ENCODE results near the gene PGC. TPM values are rescaled to one million over a fixed set of nuclear protein-coding genes. Genes with fewer than 3 reads are reported as not detected.

The PGC gene
- not detected for total RNA-seq

- ChIA-PET POLR2A (no interaction called here), CTCF (no interaction called here)
Measured at GRCh38 chr6:41747256-41748101, at the start of gene PGC. PGC (minus strand) TSS chr6:41747397; CDS start chr6:41747334, 63 bp downstream.

- POLR2A ChIA-PET, result no interaction called here
- CTCF ChIA-PET, result interaction anchor here (1.3 kb wide), 1 partner anchor 24 kb away, joined by 3 read pairs; no protein-coding TSS in a partner anchor
Measured at GRCh38 chr6:41796474-41796873, 49.3 kb upstream of the PGC start.

- ChIA-PET POLR2A (interaction anchor here (0.6 kb wide), 1 partner anchor 270 kb away, joined by 3 read pairs; no protein-coding TSS in a partner anchor), CTCF (interaction anchor here (0.6 kb wide), 1 partner anchor 127 kb away, joined by 5 read pairs; no protein-coding TSS in a partner anchor)
Measured at GRCh38 chr6:41791984-41792383, 44.8 kb upstream of the PGC start.

- ChIA-PET POLR2A (no interaction called here), CTCF (interaction anchor here (0.6 kb wide), 1 partner anchor 1583 kb away, joined by 3 read pairs; no protein-coding TSS in a partner anchor)
Measured at GRCh38 chr6:41791305-41791704, 44.1 kb upstream of the PGC start.

GRCh38 chr6:41790045-41790444 lies 42.8 kb upstream of the PGC start:
- CTCF ChIA-PET, result no interaction called here
- POLR2A ChIA-PET, result no interaction called here

- ChIA-PET CTCF (interaction anchor here (3.6 kb wide), 1 partner anchor 259 kb away, joined by 38 read pairs; the partner anchor contains the start of gene TAF8), POLR2A (no interaction called here)
Measured at GRCh38 chr6:41789390-41789724, 42.2 kb upstream of the PGC start.

- POLR2A ChIA-PET, result interaction anchor here (0.5 to 3.2 kb wide), 10 partner anchors 108 to 1048 kb away, joined by 3 to 14 read pairs (median 4); partner anchors contain the start of genes BYSL, MED20, TAF8 and USP49
- CTCF ChIA-PET, result interaction anchor here (0.6 to 4.3 kb wide), 19 partner anchors 12 to 293 kb away, joined by 3 to 46 read pairs (median 4); partner anchors contain the start of genes BYSL, CCND3, MED20 and TAF8
Measured at GRCh38 chr6:41787219-41787917, 40.2 kb upstream of the PGC start, which contains the start of gene TOMM6. TOMM6 (plus strand) TSS chr6:41787694; CDS start chr6:41787698, 4 bp downstream.

GRCh38 chr6:41786451-41787218 lies 39.4 kb upstream of the PGC start:
- POLR2A ChIA-PET, result interaction anchor here (0.5 to 3.2 kb wide), 9 partner anchors 135 to 265 kb away, joined by 3 to 14 read pairs (median 4); partner anchors contain the start of genes BYSL, MED20 and TAF8

GRCh38 chr6:41785689-41786450 lies 38.7 kb upstream of the PGC start:
- CTCF ChIA-PET, result interaction anchor here (0.5 to 4.3 kb wide), 15 partner anchors 9 to 719 kb away, joined by 3 to 46 read pairs (median 4); partner anchors contain the start of genes BYSL, MED20 and TAF8
- POLR2A ChIA-PET, result interaction anchor here (0.6 to 3.2 kb wide), 2 partner anchors 135 to 163 kb away, joined by 3 to 14 read pairs; partner anchors contain the start of genes BYSL and MED20

More at GRCh38 chr6:41786451-41787218, 39.4 kb upstream of the PGC start:
- CTCF ChIA-PET, result interaction anchor here (0.7 to 4.3 kb wide), 24 partner anchors 10 to 718 kb away, joined by 3 to 46 read pairs (median 4); partner anchors contain the start of genes BYSL, CCND3, MED20 and TAF8

GRCh38 chr6:41785254-41785653 lies 38.1 kb upstream of the PGC start:
- CTCF ChIA-PET, result interaction anchor here (1.0 to 4.3 kb wide), 4 partner anchors 9 to 258 kb away, joined by 3 to 46 read pairs (median 6); no protein-coding TSS in a partner anchor
- POLR2A ChIA-PET, result no interaction called here

GRCh38 chr6:41784581-41785171 lies 37.5 kb upstream of the PGC start:
- CTCF ChIA-PET, result interaction anchor here (1.1 to 4.3 kb wide), 2 partner anchors 156 to 259 kb away, joined by 3 to 46 read pairs; no protein-coding TSS in a partner anchor
- POLR2A ChIA-PET, result no interaction called here

- ChIA-PET POLR2A (no interaction called here), CTCF (interaction anchor here (2.3 kb wide), 1 partner anchor 261 kb away, joined by 10 read pairs; no protein-coding TSS in a partner anchor)
Measured at GRCh38 chr6:41783106-41783780, 36.0 kb upstream of the PGC start.

- ChIA-PET POLR2A (no interaction called here), CTCF (interaction anchor here (0.6 to 2.3 kb wide), 5 partner anchors 48 to 783 kb away, joined by 3 to 10 read pairs (median 3); partner anchors contain the start of gene UBR2)
Measured at GRCh38 chr6:41781366-41781730, 34.2 kb upstream of the PGC start.

- ChIA-PET POLR2A (no interaction called here), CTCF (interaction anchor here (0.6 to 1.0 kb wide), 4 partner anchors 47 to 434 kb away, joined by 3 read pairs; no protein-coding TSS in a partner anchor)
Measured at GRCh38 chr6:41780551-41781365, 33.6 kb upstream of the PGC start, which contains the start of gene PRICKLE4. PRICKLE4 (plus strand) TSS chr6:41780782; CDS start chr6:41783474, 2,692 bp downstream.

GRCh38 chr6:41779788-41780550 lies 32.8 kb upstream of the PGC start, which contains the start of gene FRS3:
FRS3 (minus strand) TSS chr6:41779900; CDS start chr6:41776987, 2,913 bp downstream.
- ChIA-PET POLR2A (interaction anchor here (0.6 kb wide), 1 partner anchor 8 kb away, joined by 4 read pairs; no protein-coding TSS in a partner anchor), CTCF (interaction anchor here (1.0 kb wide), 2 partner anchors 145 to 389 kb away, joined by 3 read pairs; no protein-coding TSS in a partner anchor)

Data from activated CD8-positive, alpha-beta memory T cell treated with anti-CD3 and anti-CD28 coated beads for 36 hours (primary cell).